Measurements from ENCODE around the gene ARPP19.
"Not testable (repeated sequence)": the region's sequence is repeated elsewhere in the genome, so short reads cannot be mapped to it uniquely, and the experiment has no call there.

ARPP19 gene

GRCh38 chr15:52568601-52569585 is at the start of gene ARPP19:
ARPP19 (minus strand) TSS chr15:52569030; CDS start chr15:52568892, 138 bp downstream.
- peak; percentile 88 for DNase-seq

- DNase-seq, result no peak
Measured at GRCh38 chr15:52617026-52617425, 48.2 kb upstream of the ARPP19 start.

- no peak for DNase-seq
Measured at GRCh38 chr15:52615302-52615701, 46.5 kb upstream of the ARPP19 start.

- no peak for DNase-seq
Measured at GRCh38 chr15:52609593-52609992, 40.8 kb upstream of the ARPP19 start.

- DNase-seq, result no peak
Measured at GRCh38 chr15:52584414-52584813, 15.6 kb upstream of the ARPP19 start.

GRCh38 chr15:52579852-52580251 is 11.0 kb upstream of the ARPP19 start:
- DNase-seq, result no peak

GRCh38 chr15:52576692-52577091 is 7.9 kb upstream of the ARPP19 start:
- DNase-seq, result no peak

GRCh38 chr15:52575573-52575972 is 6.7 kb upstream of the ARPP19 start:
- not testable (repeated sequence) for DNase-seq

GRCh38 chr15:52575072-52575471 is 6.2 kb upstream of the ARPP19 start:
- no peak for DNase-seq

GRCh38 chr15:52574623-52575022 is 5.8 kb upstream of the ARPP19 start:
- DNase-seq, result not testable (repeated sequence)

- no peak for DNase-seq
Measured at GRCh38 chr15:52567871-52568600, 794 bp downstream of the ARPP19 start.

GRCh38 chr15:52566889-52567288 is 1.9 kb downstream of the ARPP19 start:
- no peak for DNase-seq

GRCh38 chr15:52565417-52566358 is 3.1 kb downstream of the ARPP19 start:
- DNase-seq, result not testable (repeated sequence)

GRCh38 chr15:52563501-52564060 is 5.2 kb downstream of the ARPP19 start:
- DNase-seq, result no peak

GRCh38 chr15:52559575-52559974 is 9.3 kb downstream of the ARPP19 start:
- no peak for DNase-seq

GRCh38 chr15:52559022-52559421 is 9.8 kb downstream of the ARPP19 start:
- DNase-seq, result no peak

GRCh38 chr15:52558196-52558595 is 10.6 kb downstream of the ARPP19 start:
- DNase-seq, result no peak

GRCh38 chr15:52557274-52557641 is 11.6 kb downstream of the ARPP19 start:
- DNase-seq, result no peak

GRCh38 chr15:52556524-52557273 is 12.1 kb downstream of the ARPP19 start:
- no peak for DNase-seq

GRCh38 chr15:52552303-52552702 is 16.5 kb downstream of the ARPP19 start:
- DNase-seq, result no peak

GRCh38 chr15:52551762-52552161 is 17.1 kb downstream of the ARPP19 start:
- DNase-seq, result no peak

GRCh38 chr15:52551186-52551585 is 17.6 kb downstream of the ARPP19 start:
- not testable (repeated sequence) for DNase-seq

Data from NCI-H446 treated with DMSO at 0.1 percent for 48 hours (cell line).